DMS114 treated with DMSO at 0.1 percent for 48 hours (cell line): ENCODE measurements around the gene HOXB2.
"Not testable (repeated sequence)": the region's sequence is repeated elsewhere in the genome, so short reads cannot be mapped to it uniquely, and the experiment has no call there.

Source experiments
- DNase-seq: peaks from one replicate; lab custom pipeline; 2025; ENCODE audit not compliant: unreplicated experiment; lab: John Stamatoyannopoulos, UW

HOXB2 gene

DNA sequence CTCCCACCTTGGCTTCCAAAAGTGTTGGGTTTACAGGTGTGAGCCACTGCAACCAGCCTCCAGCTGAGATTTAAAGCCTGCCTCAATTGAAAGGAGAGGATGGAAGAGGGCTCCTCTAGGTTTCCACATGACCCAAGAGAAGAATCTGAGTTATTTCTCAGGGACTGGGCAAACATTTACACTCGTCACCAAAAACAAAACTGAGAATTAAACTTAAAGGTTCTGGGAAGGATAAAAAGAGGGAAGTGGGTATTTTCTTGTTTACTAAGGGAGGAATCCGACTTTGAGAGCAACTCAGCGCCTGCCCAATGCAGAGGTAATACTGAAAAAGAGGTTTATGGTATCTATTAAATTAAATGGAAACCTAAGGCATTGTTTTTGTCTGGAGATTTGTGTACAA is 27.4 kb downstream of the HOXB2 start:
- no peak for DNase-seq

DNA sequence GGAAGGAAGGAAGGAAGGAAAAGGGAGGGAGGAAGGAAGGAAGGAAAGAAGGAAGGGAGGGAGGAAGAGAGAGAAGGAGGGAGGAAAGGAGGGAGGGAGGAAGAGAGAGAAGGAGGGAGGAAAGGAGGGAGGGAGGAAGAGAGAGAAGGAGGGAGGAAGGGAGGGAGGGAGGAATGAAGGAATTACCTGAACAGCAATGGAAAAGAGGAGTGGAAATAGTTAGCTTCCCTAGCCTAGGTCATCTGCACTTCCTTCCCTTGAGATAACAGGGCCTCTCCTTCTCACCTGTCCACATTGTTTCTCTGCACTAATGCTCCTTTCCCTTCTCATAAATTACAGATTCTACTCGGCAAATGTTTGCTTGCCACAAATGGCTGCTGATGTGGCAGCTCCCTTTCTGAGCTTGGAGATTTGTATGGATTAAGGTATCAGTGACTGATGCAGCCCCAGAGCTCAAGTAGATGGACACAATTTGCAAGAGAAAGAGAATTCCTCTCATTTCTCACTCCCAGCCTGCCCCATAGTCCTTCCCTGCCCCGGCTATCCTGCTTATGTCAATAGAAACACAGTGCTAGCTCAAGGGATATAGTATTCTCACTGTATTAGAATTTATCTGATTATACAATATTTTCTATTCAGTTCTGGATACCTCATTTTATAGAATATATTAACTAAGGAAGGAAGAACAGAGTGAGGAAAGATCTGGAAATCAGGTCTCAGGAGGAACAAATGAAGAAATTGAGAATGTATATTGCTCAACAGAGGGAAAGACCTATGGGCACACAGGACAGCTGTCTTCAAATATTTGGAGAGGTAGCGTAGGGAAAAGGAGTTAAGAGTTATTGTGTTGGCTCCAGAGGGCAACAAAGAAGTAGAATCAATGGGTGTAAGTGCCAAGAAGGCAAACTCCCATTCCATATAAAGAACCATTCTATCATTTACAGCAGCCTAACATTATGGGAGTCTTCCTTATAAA is 28.7 kb downstream of the HOXB2 start:
- DNase-seq, result no peak

- DNase-seq, result no peak
Measured at GRCh38 chr17:48514477-48514876, 30.4 kb downstream of the HOXB2 start.

GRCh38 chr17:48513666-48514455 is 31.0 kb downstream of the HOXB2 start:
- no peak for DNase-seq

GRCh38 chr17:48513097-48513496 is 31.8 kb downstream of the HOXB2 start:
- DNase-seq, result no peak

GRCh38 chr17:48510761-48511604 is 33.9 kb downstream of the HOXB2 start:
- DNase-seq, result no peak

DNA sequence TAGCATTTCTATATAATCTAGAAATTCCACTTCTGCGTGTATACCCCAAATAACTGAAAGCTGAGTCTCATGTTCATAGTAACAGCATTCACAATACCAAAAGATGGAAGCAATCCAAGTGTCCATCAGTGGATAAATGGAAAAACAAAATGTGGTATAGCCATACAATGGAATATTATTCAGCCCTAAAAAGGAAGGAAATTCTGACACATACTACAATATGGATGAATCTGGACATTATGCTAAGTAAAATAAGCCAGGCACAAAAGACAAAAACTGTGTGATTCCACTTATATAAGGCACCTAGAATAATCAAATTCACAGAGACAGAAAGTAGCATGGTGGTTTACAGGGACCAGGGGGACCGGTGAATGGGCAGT is 34.5 kb downstream of the HOXB2 start:
- DNase-seq, result no peak

DNA sequence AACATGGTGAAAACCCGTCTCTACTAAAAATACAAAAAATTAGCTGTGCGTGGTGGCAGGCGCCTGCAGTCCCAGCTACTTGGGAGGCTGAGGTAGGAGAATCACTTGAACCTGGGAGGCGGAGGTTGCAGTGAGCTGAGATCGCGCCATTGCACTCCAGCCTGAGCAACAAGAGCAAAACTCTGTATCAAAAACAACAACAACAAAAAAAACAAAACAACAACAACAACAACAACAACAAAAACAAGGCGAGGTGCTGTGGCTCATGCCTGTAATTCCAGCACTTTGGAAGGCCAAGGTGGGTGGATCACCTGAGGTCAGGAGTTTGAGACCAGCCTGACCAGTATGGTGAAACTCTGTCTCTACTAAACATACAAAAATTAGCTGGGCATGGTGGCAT is 35.2 kb downstream of the HOXB2 start:
- not testable (repeated sequence) for DNase-seq

DNA sequence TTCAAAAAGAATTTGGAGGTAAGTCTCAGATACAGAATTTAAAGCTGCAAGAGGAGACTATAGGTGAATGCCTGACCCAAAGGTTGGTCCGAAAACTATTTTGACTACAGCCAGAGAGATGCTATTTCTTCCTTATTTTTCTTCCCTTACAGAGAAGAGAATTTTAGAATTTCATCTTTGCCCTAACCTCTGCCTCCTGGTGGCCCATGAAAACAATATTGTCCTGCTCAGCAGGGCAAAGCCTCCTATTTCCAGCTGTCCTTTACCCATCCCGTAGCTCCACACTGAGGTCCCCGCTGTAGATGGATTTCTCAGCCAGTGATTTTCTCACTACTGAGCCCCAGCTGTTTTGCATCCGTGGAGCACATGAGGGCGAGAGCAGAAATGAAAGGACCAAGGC is 38.7 kb downstream of the HOXB2 start:
- no peak for DNase-seq

- DNase-seq, result no peak
Measured at GRCh38 chr17:48505788-48506187, 39.1 kb downstream of the HOXB2 start.

DNA sequence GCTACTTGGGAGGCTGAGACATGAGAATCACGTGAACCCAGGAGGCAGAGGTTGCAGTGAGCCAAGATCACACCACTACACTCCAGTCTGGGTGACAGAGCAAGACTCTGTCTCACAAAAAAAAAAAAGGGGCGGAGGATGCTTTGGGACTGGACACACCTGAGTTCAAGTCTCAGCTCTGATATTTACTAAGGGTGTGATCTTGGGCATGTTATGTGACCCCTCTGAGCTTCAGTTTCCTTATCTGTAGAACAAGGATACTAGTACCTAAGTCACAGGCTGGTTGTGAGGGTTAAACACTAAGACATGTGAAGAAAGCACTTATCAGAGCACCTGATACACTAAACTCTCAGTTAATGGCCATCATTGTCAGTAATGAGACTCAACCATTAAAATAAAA is 40.0 kb downstream of the HOXB2 start:
- DNase-seq, result no peak

- DNase-seq, result no peak
Measured at GRCh38 chr17:48503747-48504146, 41.2 kb downstream of the HOXB2 start.

- DNase-seq, result no peak
Measured at GRCh38 chr17:48502901-48503300, 42.0 kb downstream of the HOXB2 start.

DNA sequence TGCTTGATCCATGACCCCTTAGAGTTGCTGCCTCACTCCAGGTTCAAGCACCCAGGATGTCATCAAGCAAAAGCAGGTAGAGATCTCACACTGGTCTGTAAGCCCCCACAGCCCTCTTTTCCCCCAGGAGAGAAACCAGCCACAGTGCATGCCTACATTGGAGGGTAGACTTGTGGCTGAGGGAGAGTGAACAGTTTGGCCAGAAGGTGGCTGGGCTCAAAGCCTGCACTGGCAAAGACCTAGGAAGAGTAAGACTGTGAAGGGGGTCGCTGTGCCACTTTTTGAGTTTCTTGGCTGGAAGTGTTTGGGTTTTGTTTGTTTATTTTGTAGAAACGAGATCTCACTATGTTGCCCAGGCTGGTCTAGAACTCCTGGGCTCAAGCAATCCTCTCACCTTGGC is 42.6 kb downstream of the HOXB2 start:
- DNase-seq, result no peak

GRCh38 chr17:48500435-48501426 is 44.2 kb downstream of the HOXB2 start:
- peak; percentile 6 for DNase-seq

DNA sequence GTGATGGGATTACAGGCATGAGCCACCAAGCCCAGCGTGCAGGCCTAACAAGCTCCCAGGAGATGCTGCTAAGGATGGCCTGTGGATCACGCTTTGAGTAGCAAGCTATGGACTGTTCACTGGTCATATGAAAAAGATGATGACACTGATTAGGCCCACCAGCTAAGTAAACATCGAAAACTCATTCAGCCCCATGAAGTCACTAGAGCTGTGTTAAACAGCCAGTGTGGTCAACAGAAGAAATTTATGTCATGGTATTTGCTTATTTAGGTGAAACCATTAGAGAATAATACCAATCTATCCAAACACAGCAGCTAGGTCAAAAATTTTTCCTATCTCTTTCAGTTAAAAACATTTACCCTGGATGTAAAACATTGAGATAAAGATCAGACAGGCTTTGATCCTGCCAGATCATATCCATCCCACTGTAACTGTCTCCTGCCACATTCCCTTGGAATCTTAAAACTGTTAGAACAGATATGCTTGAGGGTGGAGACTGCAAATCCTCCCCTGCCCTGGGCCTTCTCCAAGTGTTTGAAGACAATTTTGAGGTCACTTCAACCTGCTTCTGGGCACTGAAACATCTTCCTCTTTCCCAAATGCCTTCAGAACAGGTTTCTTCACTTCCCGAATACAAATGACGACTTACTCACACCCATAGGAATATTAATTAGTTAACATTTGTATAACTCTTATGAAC is 45.0 kb downstream of the HOXB2 start:
- DNase-seq, result no peak

DNA sequence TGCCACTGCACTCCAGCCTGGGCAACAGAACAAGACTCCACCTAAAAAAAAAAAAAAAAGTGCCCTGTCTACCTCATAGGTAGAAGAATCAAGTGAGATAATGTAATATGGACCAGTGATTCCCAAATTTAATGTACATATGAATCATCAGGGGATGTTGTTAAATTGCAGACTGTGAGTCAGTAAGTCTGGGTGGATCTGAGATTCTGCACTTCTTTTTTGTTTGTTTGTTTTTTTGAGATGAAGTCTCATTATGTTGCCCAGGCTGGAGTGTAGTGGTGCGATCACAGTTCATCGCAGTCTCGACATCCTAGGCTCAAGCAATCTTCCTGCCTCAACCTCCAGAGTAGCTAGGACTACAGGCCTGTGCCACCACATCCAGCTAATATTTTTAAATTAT is 45.7 kb downstream of the HOXB2 start:
- DNase-seq, result no peak

DNA sequence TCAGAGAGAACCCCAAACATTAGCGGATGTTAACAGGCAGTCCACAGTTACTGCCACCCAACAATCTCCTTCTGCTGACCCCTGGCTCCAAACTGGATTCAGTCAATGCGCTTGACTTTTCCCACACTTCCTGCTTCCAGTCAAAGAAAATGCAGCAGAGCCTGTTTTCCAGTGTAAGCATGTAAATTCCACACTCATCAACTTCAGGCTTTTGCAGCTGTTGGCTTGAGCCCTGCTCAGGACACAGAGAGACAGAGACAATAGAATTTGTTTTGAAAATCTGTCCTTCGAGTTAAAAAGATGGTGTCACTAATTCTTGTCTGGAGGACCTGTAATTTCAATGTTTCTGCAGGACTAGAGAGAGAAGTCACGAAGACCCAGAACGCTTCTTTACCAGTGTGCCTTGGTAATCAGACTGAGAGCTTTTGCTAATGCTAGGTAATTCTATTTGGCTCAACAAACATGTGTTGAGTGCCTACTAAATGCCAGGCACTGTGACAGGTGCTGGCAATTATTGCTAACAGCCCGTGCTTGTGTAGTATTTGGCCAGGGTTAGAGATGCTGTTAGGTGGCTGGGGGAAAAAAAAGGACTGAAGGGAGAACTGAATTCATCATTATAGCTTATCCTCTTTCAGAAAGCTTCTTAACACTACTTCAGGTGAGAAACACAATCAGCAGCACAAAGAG is 46.6 kb downstream of the HOXB2 start:
- no peak for DNase-seq

- DNase-seq, result no peak
Measured at GRCh38 chr17:48497103-48497502, 47.8 kb downstream of the HOXB2 start.
